ENCODE data around the gene DEPDC1.

DNA sequence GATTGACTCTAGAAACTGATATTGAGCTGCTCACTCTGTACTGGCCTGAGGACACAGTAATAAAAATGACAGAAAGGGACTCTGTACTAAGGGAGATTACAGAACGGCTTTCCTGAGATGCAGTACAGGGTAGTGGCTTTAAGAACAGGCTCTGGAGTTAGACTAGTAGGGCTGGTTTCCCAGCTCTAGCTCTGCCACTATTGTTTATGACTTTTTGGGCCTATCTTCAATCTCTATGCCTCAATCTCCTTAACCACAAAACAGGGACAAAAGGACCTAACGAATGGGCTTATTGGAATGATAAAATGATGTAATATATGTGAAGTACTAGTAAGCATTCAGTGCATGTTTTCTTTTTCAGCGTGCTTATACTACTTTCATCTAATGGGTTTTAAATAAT is 1.4 kb downstream of the DEPDC1 start:
- TF ChIP-seq GATA2 (IDR thresholded peaks at IDR 0.05; ENCODE audit: low read depth, low read length) (no peak), GATA3 (IDR thresholded peaks at IDR 0.05; ENCODE audit: low read depth, low read length) (no peak)
